H9 (cell line): ENCODE measurements around the gene MROH8. TPM values are rescaled to one million over a fixed set of nuclear protein-coding genes. Genes with fewer than 3 reads are reported as not detected.

Source experiments
- DNase-seq: peaks from one replicate; pipeline ENCODE4 v3.0.0-alpha.2; 2017
- H2AFZ ChIP-seq: one replicate; pipeline ENCODE4 v1.6.1; 2013; ENCODE audit warnings: mild to moderate bottlenecking, low read length, control low read depth, moderate library complexity
- H2AK5ac ChIP-seq: 2 replicates; pipeline ENCODE4 v1.6.1; 2013; ENCODE audit warnings: low read length, control low read depth, mixed read lengths; ENCODE audit not compliant: insufficient read length
- H2BK120ac ChIP-seq: one replicate; pipeline ENCODE4 v1.6.1; 2013; ENCODE audit warnings: low read depth, mild to moderate bottlenecking, low read length, control low read depth, inconsistent platforms; ENCODE audit not compliant: poor library complexity, severe bottlenecking
- H2BK12ac ChIP-seq: 2 replicates; pipeline ENCODE4 v1.6.1; 2013; ENCODE audit warnings: low read length, control low read depth, mixed read lengths, low read depth; ENCODE audit not compliant: insufficient read length
- H2BK15ac ChIP-seq: 2 replicates; pipeline ENCODE4 v1.6.1; 2013; ENCODE audit warnings: low read depth, low read length, control low read depth
- H2BK20ac ChIP-seq: one replicate; pipeline ENCODE4 v1.6.1; 2013; ENCODE audit warnings: low read depth, mild to moderate bottlenecking, low read length, control low read depth, inconsistent platforms; ENCODE audit not compliant: poor library complexity, severe bottlenecking
- H2BK5ac ChIP-seq: 2 replicates; pipeline ENCODE4 v1.6.1; 2013; ENCODE audit warnings: low read length, control low read depth, mixed read lengths; ENCODE audit not compliant: insufficient read length
- H3K14ac ChIP-seq: 2 replicates; pipeline ENCODE4 v1.6.1; 2013; ENCODE audit warnings: low read length, control low read depth; ENCODE audit not compliant: insufficient read depth
- H3K18ac ChIP-seq: 2 replicates; pipeline ENCODE4 v1.6.1; 2013; ENCODE audit warnings: low read depth, mild to moderate bottlenecking, mixed read lengths, low read length, control low read depth; ENCODE audit not compliant: insufficient read length
- H3K23ac ChIP-seq: 2 replicates; pipeline ENCODE4 v1.6.1; 2013; ENCODE audit warnings: low read length, control low read depth, mixed read lengths, low read depth; ENCODE audit not compliant: insufficient read length
- H3K23me2 ChIP-seq: 2 replicates; pipeline ENCODE4 v1.6.1; 2013; ENCODE audit warnings: low read depth, mild to moderate bottlenecking, mixed read lengths, low read length, control low read depth; ENCODE audit not compliant: insufficient read length, poor library complexity, severe bottlenecking
- H3K27ac ChIP-seq: 2 replicates; pipeline ENCODE4 v1.5.1; 2013; ENCODE audit warnings: low read length, control low read depth, mixed read lengths, low read depth; ENCODE audit not compliant: insufficient read length
- H3K27me3 ChIP-seq: 2 replicates; pipeline ENCODE4 v1.6.1; 2013; ENCODE audit warnings: low read length, control low read depth, inconsistent platforms; ENCODE audit not compliant: insufficient read depth
- H3K4ac ChIP-seq: 2 replicates; pipeline ENCODE4 v1.6.1; 2013; ENCODE audit warnings: low read depth, mild to moderate bottlenecking, control low read depth, inconsistent platforms, low read length, moderate library complexity
- H3K4me1 ChIP-seq: 2 replicates; pipeline ENCODE4 v1.6.1; 2013; ENCODE audit warnings: low read length, control low read depth, inconsistent platforms; ENCODE audit not compliant: insufficient read depth
- H3K4me2 ChIP-seq: 2 replicates; pipeline ENCODE4 v1.6.1; 2013; ENCODE audit warnings: low read length, control low read depth, mixed read lengths; ENCODE audit not compliant: insufficient read length, insufficient read depth
- H3K56ac ChIP-seq: 2 replicates; pipeline ENCODE4 v1.6.1; 2013; ENCODE audit warnings: low read depth, mild to moderate bottlenecking, mixed read lengths, low read length, control low read depth; ENCODE audit not compliant: insufficient read length
- H3K79me1 ChIP-seq: 2 replicates; pipeline ENCODE4 v1.6.1; 2013; ENCODE audit warnings: low read depth, mild to moderate bottlenecking, moderate library complexity, low read length, control low read depth, inconsistent platforms; ENCODE audit not compliant: insufficient read depth, poor library complexity, severe bottlenecking
- H3K79me2 ChIP-seq: 2 replicates; pipeline ENCODE4 v1.6.1; 2013; ENCODE audit warnings: low read length, control low read depth, inconsistent platforms; ENCODE audit not compliant: insufficient read depth
- H3K9ac ChIP-seq: 2 replicates; pipeline ENCODE4 v1.6.1; 2013; ENCODE audit warnings: low read length, control low read depth, mixed read lengths; ENCODE audit not compliant: insufficient read length; ENCODE audit errors: extremely low read depth
- H3K9me3 ChIP-seq: one replicate; pipeline ENCODE4 v1.6.1; 2013; ENCODE audit warnings: low read depth, low read length, inconsistent platforms; ENCODE audit not compliant: control insufficient read depth
- H3T11ph ChIP-seq: one replicate; pipeline ENCODE4 v1.6.1; 2013; ENCODE audit warnings: mild to moderate bottlenecking, low read length, control low read depth, inconsistent platforms
- H4K20me1 ChIP-seq: one replicate; pipeline ENCODE4 v1.6.1; 2013; ENCODE audit not compliant: control insufficient read depth, insufficient read length, insufficient read depth
- H4K5ac ChIP-seq: 2 replicates; pipeline ENCODE4 v1.6.1; 2013; ENCODE audit warnings: low read depth, mild to moderate bottlenecking, mixed read lengths, low read length, control low read depth; ENCODE audit not compliant: insufficient read length
- H4K8ac ChIP-seq: replicated peaks from 2 replicates; pipeline ENCODE4 v1.6.1; 2013; ENCODE audit warnings: low read length, control low read depth, mixed read lengths, low read depth; ENCODE audit not compliant: insufficient read length
- H4K91ac ChIP-seq: 2 replicates; pipeline ENCODE4 v1.6.1; 2013; ENCODE audit warnings: low read depth, mild to moderate bottlenecking, moderate library complexity, mixed read lengths, low read length, control low read depth; ENCODE audit not compliant: insufficient read length
- H3K27ac Mint-ChIP-seq, 3 experiments: 2 replicates in 2 of 3; 3 replicates in 1 of 3; pipeline ENCODE4 v1.8.0; 2020 to 2021; ENCODE audit warnings: mixed read lengths in 3 of 3, mild to moderate bottlenecking in 1 of 3, moderate library complexity in 1 of 3
- H3K27me3 Mint-ChIP-seq: 2 replicates; pipeline ENCODE4 v1.8.0; 2021; ENCODE audit warnings: low read depth, mild to moderate bottlenecking, moderate library complexity, mixed read lengths
- H3K36me3 Mint-ChIP-seq, 3 experiments: 2 replicates in 2 of 3; 3 replicates in 1 of 3; pipeline ENCODE4 v1.8.0; 2020 to 2021; ENCODE audit warnings: low read depth in 3 of 3, mixed read lengths in 3 of 3; ENCODE audit not compliant: insufficient read depth in 1 of 3
- H3K4me1 Mint-ChIP-seq, 2 experiments: 2 replicates each; pipeline ENCODE4 v1.8.0; 2020; ENCODE audit warnings: mixed read lengths in 2 of 2
- H3K4me3 Mint-ChIP-seq, 2 experiments: 2 replicates in 1 of 2; 3 replicates in 1 of 2; pipeline ENCODE4 v1.8.0; 2020 to 2021; ENCODE audit warnings: mild to moderate bottlenecking in 2 of 2, mixed read lengths in 2 of 2, moderate library complexity in 1 of 2
- H3K9me3 Mint-ChIP-seq, 2 experiments: 2 replicates in 1 of 2; 3 replicates in 1 of 2; pipeline ENCODE4 v1.8.0; 2020; ENCODE audit warnings: mild to moderate bottlenecking in 2 of 2, mixed read lengths in 2 of 2, moderate library complexity in 1 of 2
- WGBS: extraction: QIAGEN DNeasy Blood & Tissue Kit; methylation state at CpG from one replicate; pipeline ENCODE4 v1.1.7; 2013; ENCODE audit warnings: missing lambda C conversion rate, low lambda C conversion rate, mixed read lengths; ENCODE audit not compliant: insufficient read length; ENCODE audit errors: extremely low coverage; 5-methylcytosine and 5-hydroxymethylcytosine counted together
- total RNA-seq: library from RNA; stranded (reverse); gene quantifications from 2 replicates; pipeline ENCODE4 v1.2.1, GENCODE V29; 2021
- TF ChIP-seq, protein P1 (sequence below): fragments of 200-600 bp; sonication (generic); conservative IDR thresholded peaks from 3 replicates; pipeline ENCODE4 v1.8.0; 2021; ENCODE audit warnings: antibody characterized with exemption, mild to moderate bottlenecking

The MROH8 gene
- total RNA-seq, 1 experiment from 2014 or later, result 0.90 TPM

DNA sequence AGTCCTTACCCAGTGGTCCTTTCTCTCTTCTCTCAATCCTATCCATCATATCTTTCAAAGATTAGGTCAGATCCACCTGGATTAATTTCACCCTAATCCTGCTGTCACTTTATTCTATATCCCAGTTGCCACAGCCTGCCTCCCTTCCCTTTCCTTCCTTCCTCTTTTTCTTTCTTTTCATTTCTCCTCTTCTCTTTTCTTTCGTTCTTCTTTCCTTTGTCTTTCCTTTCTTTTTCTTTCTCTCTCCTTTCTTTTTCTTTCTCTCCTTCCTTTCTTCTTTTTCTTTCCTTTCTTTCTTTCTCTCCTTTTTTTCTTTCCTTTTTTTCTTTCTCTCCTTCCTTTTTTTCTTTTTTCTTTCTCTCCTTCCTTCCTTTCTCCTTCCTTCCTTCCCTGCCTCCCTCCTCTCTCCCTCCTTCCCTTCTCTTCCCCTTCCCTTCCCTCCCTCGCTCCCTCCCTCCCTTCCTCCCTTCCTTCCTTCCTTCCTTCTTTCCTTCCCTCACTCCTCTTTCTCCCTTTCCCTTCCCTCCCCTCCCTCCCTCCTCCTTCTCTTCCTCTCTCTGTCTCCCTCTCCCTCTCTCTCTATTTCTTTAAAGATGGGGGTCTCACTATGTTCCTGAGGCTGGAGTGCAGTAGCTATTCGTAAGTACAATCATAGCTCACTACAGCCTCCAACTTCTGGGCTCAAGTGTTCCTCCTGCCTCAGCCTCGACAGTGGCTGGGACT lies 15.4 kb downstream of the MROH8 start:
- H4K91ac ChIP-seq, result no peak overlapping the region
- no peak overlapping the region for H2BK5ac ChIP-seq
- no peaks in the 10 kb centered on the region for H3K27me3 ChIP-seq
- H3K56ac ChIP-seq, result no peak overlapping the region
- H2AK5ac ChIP-seq, result no peak overlapping the region
- no peak overlapping the region for H3K27ac Mint-ChIP-seq
- H3K23me2 ChIP-seq, result no peaks in the 10 kb centered on the region
- H3K14ac ChIP-seq, result no peak overlapping the region
- no peak overlapping the region for H2BK12ac ChIP-seq
- H2BK15ac ChIP-seq, result no peak overlapping the region
- no peak overlapping the region for H2AFZ ChIP-seq
- H4K5ac ChIP-seq, result no peak overlapping the region
- H3K18ac ChIP-seq, result no peak overlapping the region
- TF ChIP-seq, protein P1, sequence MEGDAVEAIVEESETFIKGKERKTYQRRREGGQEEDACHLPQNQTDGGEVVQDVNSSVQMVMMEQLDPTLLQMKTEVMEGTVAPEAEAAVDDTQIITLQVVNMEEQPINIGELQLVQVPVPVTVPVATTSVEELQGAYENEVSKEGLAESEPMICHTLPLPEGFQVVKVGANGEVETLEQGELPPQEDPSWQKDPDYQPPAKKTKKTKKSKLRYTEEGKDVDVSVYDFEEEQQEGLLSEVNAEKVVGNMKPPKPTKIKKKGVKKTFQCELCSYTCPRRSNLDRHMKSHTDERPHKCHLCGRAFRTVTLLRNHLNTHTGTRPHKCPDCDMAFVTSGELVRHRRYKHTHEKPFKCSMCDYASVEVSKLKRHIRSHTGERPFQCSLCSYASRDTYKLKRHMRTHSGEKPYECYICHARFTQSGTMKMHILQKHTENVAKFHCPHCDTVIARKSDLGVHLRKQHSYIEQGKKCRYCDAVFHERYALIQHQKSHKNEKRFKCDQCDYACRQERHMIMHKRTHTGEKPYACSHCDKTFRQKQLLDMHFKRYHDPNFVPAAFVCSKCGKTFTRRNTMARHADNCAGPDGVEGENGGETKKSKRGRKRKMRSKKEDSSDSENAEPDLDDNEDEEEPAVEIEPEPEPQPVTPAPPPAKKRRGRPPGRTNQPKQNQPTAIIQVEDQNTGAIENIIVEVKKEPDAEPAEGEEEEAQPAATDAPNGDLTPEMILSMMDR, result no peak
- no peak overlapping the region for H3K9ac ChIP-seq
- no peaks in the 10 kb centered on the region for H3K4me1 ChIP-seq
- no peaks in the 10 kb centered on the region; a peak in 2 of 4 replicates for H3K4me1 Mint-ChIP-seq
- no CpG with 5 or more reads among the region's 4 CpGs for WGBS
- no peaks in the 10 kb centered on the region for H4K20me1 ChIP-seq
- H3K36me3 Mint-ChIP-seq, result no peaks in the 10 kb centered on the region
- no peak overlapping the region for H2BK20ac ChIP-seq
- H3T11ph ChIP-seq, result no peak overlapping the region
- H3K4ac ChIP-seq, result no peak overlapping the region
- H3K4me3 Mint-ChIP-seq, result no peak overlapping the region
- H4K8ac ChIP-seq, result no peak overlapping the region
- H3K79me2 ChIP-seq, result no peaks in the 10 kb centered on the region
- peaks cover 8% of the 10 kb centered on the region for H3K27me3 Mint-ChIP-seq
- no peaks in the 10 kb centered on the region; a peak in 1 of 5 replicates for H3K9me3 Mint-ChIP-seq
- H3K79me1 ChIP-seq, result no peaks in the 10 kb centered on the region
- no peak overlapping the region for H3K27ac ChIP-seq
- no peaks in the 10 kb centered on the region for H3K9me3 ChIP-seq
- H2BK120ac ChIP-seq, result no peak overlapping the region
- no peak overlapping the region for H3K23ac ChIP-seq
- no peak for DNase-seq
- H3K4me2 ChIP-seq, result no peak overlapping the region
